K562 (cell line): ENCODE measurements around the gene SND1.

Source experiments
- CBX3 ChIP-seq, 2 experiments: IDR thresholded peaks; 1 replicate in 1 of 2; 2 replicates in 1 of 2; pipeline ENCODE4 v1.6.1; 2012; ENCODE audit warnings: inconsistent platforms in 2 of 2, low read length in 2 of 2, borderline replicate concordance in 1 of 2, control low read depth in 1 of 2
- EP300 ChIP-seq: IDR thresholded peaks from 2 replicates; pipeline ENCODE4 v1.6.1; 2012; ENCODE audit warnings: low read length, improper control_type of control experiment
- EZH2 ChIP-seq: IDR thresholded peaks from 2 replicates; pipeline ENCODE4 v1.6.1; 2012; ENCODE audit warnings: low read depth, mild to moderate bottlenecking, inconsistent platforms, low read length, borderline replicate concordance
- GABPB1 ChIP-seq: sonication (generic); formaldehyde crosslinking; IDR thresholded peaks from 2 replicates; pipeline ENCODE4 v1.8.0; 2022; ENCODE audit warnings: mild to moderate bottlenecking, missing genetic modification reagents
- HNRNPLL ChIP-seq: fragments of 200-400 bp; formaldehyde crosslinking; IDR thresholded peaks from 2 replicates; pipeline ENCODE4 v1.6.1; 2017; ENCODE audit warnings: low read length, low read depth, mild to moderate bottlenecking; ENCODE audit not compliant: poor library complexity, severe bottlenecking
- POLR2AphosphoS5 ChIP-seq: IDR thresholded peaks from 2 replicates; pipeline ENCODE4 v1.6.1; 2011; ENCODE audit warnings: mild to moderate bottlenecking, low read depth, low read length, moderate library complexity; ENCODE audit not compliant: control insufficient read depth, insufficient read depth
- SMARCB1 ChIP-seq: IDR thresholded peaks from 2 replicates; pipeline ENCODE4 v1.6.1; 2011; ENCODE audit warnings: improper control_type of control experiment, low read depth; ENCODE audit not compliant: insufficient read length
- ZFP30 ChIP-seq: fragments of 250-450 bp; sonication (Bioruptor Pico); IDR thresholded peaks from 2 replicates; pipeline ENCODE4 v1.8.0; 2022; ENCODE audit warnings: moderate library complexity, mild to moderate bottlenecking, inconsistent platforms, borderline replicate concordance
- TF ChIP-seq, protein P1 (sequence below), 3 experiments: IDR thresholded peaks in 2 of 3; conservative IDR thresholded peaks in 1 of 3; 2 replicates each; pipeline ENCODE4 v1.5.1; 2011 to 2012; ENCODE audit warnings: low read length in 3 of 3, mild to moderate bottlenecking in 3 of 3, control low read depth in 2 of 3, improper control_type of control experiment in 1 of 3, inconsistent platforms in 1 of 3, low read depth in 1 of 3, mixed read lengths in 1 of 3, moderate library complexity in 1 of 3; ENCODE audit not compliant: insufficient read depth in 2 of 3
- TF ChIP-seq, protein P2 (sequence below), 2 experiments: IDR thresholded peaks; 2 replicates each; pipeline ENCODE4 v1.6.1; 2012; ENCODE audit warnings: improper control_type of control experiment in 2 of 2, low read depth in 2 of 2, low read length in 2 of 2, borderline replicate concordance in 1 of 2
- TF ChIP-seq, protein P3 (sequence below): sonication (generic); formaldehyde crosslinking; IDR thresholded peaks from 2 replicates; pipeline ENCODE4 v1.8.1; 2023; ENCODE audit warnings: mild to moderate bottlenecking, missing genetic modification reagents, moderate library complexity
- TF ChIP-seq, protein P4 (sequence below): fragments of 250-450 bp; sonication (Bioruptor Pico); IDR thresholded peaks from 2 replicates; pipeline ENCODE4 v1.5.0; 2021
- TF ChIP-seq, protein P5 (sequence below): sonication (generic); formaldehyde crosslinking; IDR thresholded peaks from 2 replicates; pipeline ENCODE4 v1.8.0; 2022; ENCODE audit warnings: mild to moderate bottlenecking, missing genetic modification reagents
- TF ChIP-seq, protein P6 (sequence below), 2 experiments: fragments of 250-450 bp in 1 of 2; fragments of 450-650 bp in 1 of 2; sonication (Bioruptor Pico) in 1 of 2; IDR thresholded peaks; 2 replicates each; pipeline versions ENCODE4 v1.6.1 to v1.8.0; 2016 to 2021; ENCODE audit warnings: mild to moderate bottlenecking in 2 of 2, moderate library complexity in 2 of 2, missing compliant biosample characterization in 1 of 2, missing genetic modification characterization in 1 of 2

DNA sequence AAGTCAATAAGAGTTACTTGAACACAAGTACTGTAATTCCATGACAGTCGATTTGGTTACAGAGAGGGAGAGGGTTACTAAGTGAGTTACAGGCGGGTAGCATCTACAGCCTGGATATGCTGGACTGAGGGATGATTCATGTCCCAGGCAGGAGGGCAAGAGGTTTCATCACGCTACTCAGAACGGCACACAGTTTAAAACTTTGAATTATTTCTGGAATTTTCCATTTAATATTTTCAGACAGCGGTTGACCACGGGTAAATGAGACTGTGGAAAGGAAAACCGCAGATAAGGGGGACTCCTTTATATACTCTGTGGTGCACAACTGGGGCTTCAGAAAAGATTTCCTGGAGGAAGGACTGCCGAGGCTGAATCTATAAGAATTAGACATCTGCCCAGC, 404.9 kb downstream of the SND1 start:
- TF ChIP-seq EP300 (no peak), HNRNPLL (no peak), GABPB1 (CRISPR knock-in tag) (no peak), EZH2 (no peak), POLR2AphosphoS5 (no peak), SMARCB1 (no peak), ZFP30 (CRISPR knock-in tag) (no peak), CBX3 (IDR thresholded peaks at IDR 0.05; ENCODE audit: borderline replicate concordance in 1 of 2, low read length in 2 of 2) (no peak)
- TF ChIP-seq, protein P1, sequence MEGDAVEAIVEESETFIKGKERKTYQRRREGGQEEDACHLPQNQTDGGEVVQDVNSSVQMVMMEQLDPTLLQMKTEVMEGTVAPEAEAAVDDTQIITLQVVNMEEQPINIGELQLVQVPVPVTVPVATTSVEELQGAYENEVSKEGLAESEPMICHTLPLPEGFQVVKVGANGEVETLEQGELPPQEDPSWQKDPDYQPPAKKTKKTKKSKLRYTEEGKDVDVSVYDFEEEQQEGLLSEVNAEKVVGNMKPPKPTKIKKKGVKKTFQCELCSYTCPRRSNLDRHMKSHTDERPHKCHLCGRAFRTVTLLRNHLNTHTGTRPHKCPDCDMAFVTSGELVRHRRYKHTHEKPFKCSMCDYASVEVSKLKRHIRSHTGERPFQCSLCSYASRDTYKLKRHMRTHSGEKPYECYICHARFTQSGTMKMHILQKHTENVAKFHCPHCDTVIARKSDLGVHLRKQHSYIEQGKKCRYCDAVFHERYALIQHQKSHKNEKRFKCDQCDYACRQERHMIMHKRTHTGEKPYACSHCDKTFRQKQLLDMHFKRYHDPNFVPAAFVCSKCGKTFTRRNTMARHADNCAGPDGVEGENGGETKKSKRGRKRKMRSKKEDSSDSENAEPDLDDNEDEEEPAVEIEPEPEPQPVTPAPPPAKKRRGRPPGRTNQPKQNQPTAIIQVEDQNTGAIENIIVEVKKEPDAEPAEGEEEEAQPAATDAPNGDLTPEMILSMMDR (IDR thresholded peaks at IDR 0.05 in 2 of 3, conservative IDR thresholded peaks at IDR 0.05 in 1 of 3; ENCODE audit: insufficient read depth in 2 of 3, low read depth in 1 of 3, low read length in 3 of 3) = no peak
- TF ChIP-seq, protein P2, sequence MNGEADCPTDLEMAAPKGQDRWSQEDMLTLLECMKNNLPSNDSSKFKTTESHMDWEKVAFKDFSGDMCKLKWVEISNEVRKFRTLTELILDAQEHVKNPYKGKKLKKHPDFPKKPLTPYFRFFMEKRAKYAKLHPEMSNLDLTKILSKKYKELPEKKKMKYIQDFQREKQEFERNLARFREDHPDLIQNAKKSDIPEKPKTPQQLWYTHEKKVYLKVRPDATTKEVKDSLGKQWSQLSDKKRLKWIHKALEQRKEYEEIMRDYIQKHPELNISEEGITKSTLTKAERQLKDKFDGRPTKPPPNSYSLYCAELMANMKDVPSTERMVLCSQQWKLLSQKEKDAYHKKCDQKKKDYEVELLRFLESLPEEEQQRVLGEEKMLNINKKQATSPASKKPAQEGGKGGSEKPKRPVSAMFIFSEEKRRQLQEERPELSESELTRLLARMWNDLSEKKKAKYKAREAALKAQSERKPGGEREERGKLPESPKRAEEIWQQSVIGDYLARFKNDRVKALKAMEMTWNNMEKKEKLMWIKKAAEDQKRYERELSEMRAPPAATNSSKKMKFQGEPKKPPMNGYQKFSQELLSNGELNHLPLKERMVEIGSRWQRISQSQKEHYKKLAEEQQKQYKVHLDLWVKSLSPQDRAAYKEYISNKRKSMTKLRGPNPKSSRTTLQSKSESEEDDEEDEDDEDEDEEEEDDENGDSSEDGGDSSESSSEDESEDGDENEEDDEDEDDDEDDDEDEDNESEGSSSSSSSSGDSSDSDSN (IDR thresholded peaks at IDR 0.05; ENCODE audit: borderline replicate concordance in 1 of 2, low read depth in 2 of 2, low read length in 2 of 2) = no peak
- TF ChIP-seq, protein P3, sequence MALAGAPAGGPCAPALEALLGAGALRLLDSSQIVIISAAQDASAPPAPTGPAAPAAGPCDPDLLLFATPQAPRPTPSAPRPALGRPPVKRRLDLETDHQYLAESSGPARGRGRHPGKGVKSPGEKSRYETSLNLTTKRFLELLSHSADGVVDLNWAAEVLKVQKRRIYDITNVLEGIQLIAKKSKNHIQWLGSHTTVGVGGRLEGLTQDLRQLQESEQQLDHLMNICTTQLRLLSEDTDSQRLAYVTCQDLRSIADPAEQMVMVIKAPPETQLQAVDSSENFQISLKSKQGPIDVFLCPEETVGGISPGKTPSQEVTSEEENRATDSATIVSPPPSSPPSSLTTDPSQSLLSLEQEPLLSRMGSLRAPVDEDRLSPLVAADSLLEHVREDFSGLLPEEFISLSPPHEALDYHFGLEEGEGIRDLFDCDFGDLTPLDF = no peak
- TF ChIP-seq, protein P4, sequence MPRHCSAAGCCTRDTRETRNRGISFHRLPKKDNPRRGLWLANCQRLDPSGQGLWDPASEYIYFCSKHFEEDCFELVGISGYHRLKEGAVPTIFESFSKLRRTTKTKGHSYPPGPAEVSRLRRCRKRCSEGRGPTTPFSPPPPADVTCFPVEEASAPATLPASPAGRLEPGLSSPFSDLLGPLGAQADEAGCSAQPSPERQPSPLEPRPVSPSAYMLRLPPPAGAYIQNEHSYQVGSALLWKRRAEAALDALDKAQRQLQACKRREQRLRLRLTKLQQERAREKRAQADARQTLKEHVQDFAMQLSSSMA = no peak
- TF ChIP-seq, protein P5, sequence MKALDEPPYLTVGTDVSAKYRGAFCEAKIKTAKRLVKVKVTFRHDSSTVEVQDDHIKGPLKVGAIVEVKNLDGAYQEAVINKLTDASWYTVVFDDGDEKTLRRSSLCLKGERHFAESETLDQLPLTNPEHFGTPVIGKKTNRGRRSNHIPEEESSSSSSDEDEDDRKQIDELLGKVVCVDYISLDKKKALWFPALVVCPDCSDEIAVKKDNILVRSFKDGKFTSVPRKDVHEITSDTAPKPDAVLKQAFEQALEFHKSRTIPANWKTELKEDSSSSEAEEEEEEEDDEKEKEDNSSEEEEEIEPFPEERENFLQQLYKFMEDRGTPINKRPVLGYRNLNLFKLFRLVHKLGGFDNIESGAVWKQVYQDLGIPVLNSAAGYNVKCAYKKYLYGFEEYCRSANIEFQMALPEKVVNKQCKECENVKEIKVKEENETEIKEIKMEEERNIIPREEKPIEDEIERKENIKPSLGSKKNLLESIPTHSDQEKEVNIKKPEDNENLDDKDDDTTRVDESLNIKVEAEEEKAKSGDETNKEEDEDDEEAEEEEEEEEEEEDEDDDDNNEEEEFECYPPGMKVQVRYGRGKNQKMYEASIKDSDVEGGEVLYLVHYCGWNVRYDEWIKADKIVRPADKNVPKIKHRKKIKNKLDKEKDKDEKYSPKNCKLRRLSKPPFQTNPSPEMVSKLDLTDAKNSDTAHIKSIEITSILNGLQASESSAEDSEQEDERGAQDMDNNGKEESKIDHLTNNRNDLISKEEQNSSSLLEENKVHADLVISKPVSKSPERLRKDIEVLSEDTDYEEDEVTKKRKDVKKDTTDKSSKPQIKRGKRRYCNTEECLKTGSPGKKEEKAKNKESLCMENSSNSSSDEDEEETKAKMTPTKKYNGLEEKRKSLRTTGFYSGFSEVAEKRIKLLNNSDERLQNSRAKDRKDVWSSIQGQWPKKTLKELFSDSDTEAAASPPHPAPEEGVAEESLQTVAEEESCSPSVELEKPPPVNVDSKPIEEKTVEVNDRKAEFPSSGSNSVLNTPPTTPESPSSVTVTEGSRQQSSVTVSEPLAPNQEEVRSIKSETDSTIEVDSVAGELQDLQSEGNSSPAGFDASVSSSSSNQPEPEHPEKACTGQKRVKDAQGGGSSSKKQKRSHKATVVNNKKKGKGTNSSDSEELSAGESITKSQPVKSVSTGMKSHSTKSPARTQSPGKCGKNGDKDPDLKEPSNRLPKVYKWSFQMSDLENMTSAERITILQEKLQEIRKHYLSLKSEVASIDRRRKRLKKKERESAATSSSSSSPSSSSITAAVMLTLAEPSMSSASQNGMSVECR (CRISPR knock-in tag) = no peak
- TF ChIP-seq, protein P6, sequence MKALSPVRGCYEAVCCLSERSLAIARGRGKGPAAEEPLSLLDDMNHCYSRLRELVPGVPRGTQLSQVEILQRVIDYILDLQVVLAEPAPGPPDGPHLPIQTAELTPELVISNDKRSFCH (CRISPR knock-in tag; IDR thresholded peaks at IDR 0.05) = no peak
- TF ChIP-seq, protein P6 (tag; IDR thresholded peaks at IDR 0.05) = no peak
